Stromal cell of bone marrow (primary cell): ENCODE measurements around the gene MRNIP.
"Not testable (repeated sequence)": the region's sequence is repeated elsewhere in the genome, so short reads cannot be mapped to it uniquely, and the experiment has no call there.

ENCODE experiments used
- DNase-seq: peaks from one replicate; pipeline ENCODE4 v3.0.0-alpha.2; 2012; ENCODE audit warnings: low read depth

Gene MRNIP

GRCh38 chr5:179871533-179871932 is 12.9 kb upstream of the MRNIP start:
- DNase-seq = not testable (repeated sequence)

GRCh38 chr5:179870952-179871351 is 12.3 kb upstream of the MRNIP start:
- no peak for DNase-seq

GRCh38 chr5:179870403-179870903 is 11.8 kb upstream of the MRNIP start:
- DNase-seq = no peak

- DNase-seq = no peak
Measured at GRCh38 chr5:179869641-179870402, 11.2 kb upstream of the MRNIP start.

GRCh38 chr5:179869101-179869500 is 10.5 kb upstream of the MRNIP start:
- DNase-seq = no peak

GRCh38 chr5:179868541-179868940 is 9.9 kb upstream of the MRNIP start:
- no peak for DNase-seq

- no peak for DNase-seq
Measured at GRCh38 chr5:179867476-179867875, 8.9 kb upstream of the MRNIP start.

GRCh38 chr5:179867079-179867465 is 8.5 kb upstream of the MRNIP start:
- DNase-seq = no peak

- no peak for DNase-seq
Measured at GRCh38 chr5:179866241-179867078, 7.8 kb upstream of the MRNIP start.

GRCh38 chr5:179865491-179866240 is 7.0 kb upstream of the MRNIP start:
- no peak for DNase-seq

GRCh38 chr5:179864686-179865085 is 6.1 kb upstream of the MRNIP start:
- no peak for DNase-seq

GRCh38 chr5:179863449-179864085 is 5.0 kb upstream of the MRNIP start:
- DNase-seq = no peak

GRCh38 chr5:179862891-179863290 is 4.3 kb upstream of the MRNIP start:
- DNase-seq = no peak

GRCh38 chr5:179862296-179862695 is 3.7 kb upstream of the MRNIP start:
- DNase-seq = no peak

- DNase-seq = no peak
Measured at GRCh38 chr5:179860301-179860700, 1.7 kb upstream of the MRNIP start.

- DNase-seq = no peak
Measured at GRCh38 chr5:179858241-179858585, 404 bp downstream of the MRNIP start.

GRCh38 chr5:179854356-179854755 is 4.3 kb downstream of the MRNIP start:
- DNase-seq = no peak

- no peak for DNase-seq
Measured at GRCh38 chr5:179852993-179853547, 5.5 kb downstream of the MRNIP start.

- DNase-seq = no peak
Measured at GRCh38 chr5:179841621-179842020, 17.0 kb downstream of the MRNIP start.

GRCh38 chr5:179840766-179841165 is 17.9 kb downstream of the MRNIP start:
- DNase-seq = no peak

- DNase-seq = no peak
Measured at GRCh38 chr5:179840321-179840720, 18.3 kb downstream of the MRNIP start.
